ENCODE measurements around the gene PTPRN2.
"Not testable (repeated sequence)": the region's sequence is repeated elsewhere in the genome, so short reads cannot be mapped to it uniquely, and the experiment has no call there.

The PTPRN2 gene

DNA sequence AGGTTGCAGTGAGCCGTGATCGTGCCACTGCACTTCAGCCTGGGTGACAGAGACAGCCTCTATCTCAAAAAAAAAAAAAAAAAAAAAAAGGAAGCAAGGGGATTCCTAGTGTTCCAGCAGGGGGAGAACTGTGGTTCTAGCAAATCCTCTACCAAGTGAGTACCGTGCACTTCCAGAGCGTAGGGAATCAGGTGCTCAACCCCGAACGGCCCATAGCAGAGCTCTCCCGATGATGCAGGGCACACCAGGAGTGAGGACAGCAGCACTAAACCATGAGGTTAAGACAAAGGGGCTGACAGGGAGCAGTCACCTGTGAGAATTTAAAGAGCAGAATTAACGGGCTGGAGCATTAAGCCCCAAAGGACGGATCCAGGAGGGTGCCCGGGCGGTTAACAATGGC is 173.6 kb downstream of the PTPRN2 start:
- no peak for DNase-seq

GRCh38 chr7:158411232-158411950 is 176.2 kb downstream of the PTPRN2 start:
- DNase-seq: no peak

DNA sequence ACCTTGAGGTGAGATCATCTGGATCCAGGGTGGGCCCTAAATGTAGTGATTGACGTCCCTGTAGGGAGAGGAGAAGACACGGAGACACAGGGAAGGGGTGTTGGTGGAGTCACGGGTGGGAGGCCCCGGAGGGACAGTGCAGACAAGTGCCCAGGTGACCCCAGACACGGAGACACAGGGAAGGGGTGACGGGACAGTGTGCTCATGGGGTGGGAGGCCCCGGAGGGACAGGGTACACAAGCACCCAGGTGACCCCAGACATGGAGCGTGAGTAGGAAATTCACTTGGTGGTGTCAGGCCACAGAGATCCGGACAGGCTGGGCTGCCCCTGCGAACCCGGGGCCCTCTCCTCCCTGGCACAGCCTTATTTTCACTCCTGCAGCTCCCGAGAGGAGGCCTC is 176.9 kb downstream of the PTPRN2 start:
- no peak for DNase-seq

DNA sequence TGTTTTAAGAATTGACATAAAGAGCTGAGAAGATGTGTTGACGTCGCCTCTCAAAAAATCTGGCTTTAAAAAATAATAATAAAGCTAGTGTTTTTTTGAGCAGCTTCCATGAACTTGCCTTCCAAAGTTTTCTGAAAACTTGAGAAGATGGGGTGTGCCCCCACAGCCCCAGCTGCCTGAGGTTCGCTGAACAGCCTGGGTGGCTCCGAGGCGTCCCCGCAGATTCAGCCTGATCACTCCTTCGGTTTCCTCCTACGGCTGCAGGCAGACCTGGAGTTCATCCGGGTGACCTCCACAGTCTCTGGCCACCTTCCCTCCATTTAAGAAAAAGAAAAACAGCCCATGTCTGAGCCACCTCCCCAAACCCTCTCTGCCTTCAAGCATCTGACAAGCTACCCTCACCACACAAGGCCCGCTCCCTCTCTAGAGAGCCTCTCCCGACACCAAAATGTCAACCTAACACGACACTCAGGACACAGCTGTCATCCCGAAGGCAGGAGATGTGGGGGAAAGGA is 177.8 kb downstream of the PTPRN2 start:
- no peak for DNase-seq

DNA sequence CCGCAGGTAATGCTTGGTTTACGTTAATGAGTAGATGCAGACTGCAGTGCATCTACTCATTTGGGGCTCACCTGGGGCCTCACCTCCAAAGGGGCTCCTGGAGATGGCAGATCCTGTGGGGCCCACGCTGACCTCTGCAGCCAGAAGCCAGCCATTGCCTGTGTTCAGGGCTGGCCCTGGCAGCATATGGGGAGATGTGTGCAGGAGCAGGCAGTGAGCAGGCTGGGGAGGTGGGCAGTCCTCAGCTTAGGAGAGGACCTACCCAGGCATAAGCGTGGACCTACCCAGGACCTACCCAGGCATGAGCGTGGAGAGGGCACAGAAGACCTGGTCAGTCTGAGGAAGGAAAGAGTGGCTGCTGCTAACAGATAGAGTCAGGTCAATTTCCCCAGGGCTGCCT is 178.5 kb downstream of the PTPRN2 start:
- DNase-seq: no peak

DNA sequence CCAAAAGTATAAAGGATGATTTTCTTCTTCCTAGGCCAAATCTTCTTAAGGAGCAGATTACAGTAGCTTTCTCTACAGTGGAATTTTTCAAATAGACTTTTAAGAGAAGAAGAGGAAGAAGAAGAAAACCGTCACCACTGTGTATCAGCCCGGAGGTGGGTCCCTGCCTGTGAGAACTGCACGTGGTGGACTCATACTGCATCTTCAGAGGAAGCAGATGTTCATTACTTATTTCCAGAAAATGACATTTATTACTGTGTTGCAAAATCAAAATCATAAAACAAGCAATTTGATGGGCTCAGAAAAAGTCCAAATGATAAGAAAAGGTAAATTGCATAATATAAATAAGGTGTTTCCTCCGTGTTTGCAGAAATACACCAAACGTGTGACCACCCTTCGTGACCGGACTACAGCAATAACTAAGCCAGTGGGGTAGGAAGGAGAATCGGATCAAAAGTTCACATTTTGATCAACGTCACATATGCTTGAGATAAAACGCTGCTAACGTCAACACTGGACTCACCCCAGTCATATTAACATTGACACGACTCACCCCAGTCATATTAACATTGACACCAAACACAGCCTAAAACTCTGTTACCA is 179.2 kb downstream of the PTPRN2 start:
- DNase-seq: no peak

GRCh38 chr7:158407581-158408317 is 179.9 kb downstream of the PTPRN2 start:
- DNase-seq: peak; percentile 30 to 50

DNA sequence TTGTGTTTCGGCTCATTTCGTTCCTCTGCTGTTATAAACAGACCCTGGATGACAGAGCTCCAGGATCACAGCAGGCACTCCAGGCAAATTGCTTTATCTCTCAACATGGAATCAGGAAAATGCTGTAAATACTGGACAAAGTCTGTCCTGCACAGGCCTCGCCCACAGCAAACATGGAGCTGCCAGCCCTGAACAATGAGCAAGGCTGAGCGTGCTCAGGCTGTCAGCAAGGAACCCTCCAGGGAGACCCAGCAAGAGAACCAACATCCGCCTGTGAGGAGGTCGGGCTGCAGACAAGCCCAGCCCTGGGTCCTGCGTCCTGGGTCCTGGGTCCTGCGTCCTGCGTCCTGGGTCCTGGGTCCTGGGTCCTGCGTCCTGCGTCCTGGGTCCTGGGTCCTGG is 180.8 kb downstream of the PTPRN2 start:
- DNase-seq: no peak

- no peak for DNase-seq
These were observed 181.3 kb downstream of the PTPRN2 start for GRCh38 chr7:158406364-158406763.

DNA sequence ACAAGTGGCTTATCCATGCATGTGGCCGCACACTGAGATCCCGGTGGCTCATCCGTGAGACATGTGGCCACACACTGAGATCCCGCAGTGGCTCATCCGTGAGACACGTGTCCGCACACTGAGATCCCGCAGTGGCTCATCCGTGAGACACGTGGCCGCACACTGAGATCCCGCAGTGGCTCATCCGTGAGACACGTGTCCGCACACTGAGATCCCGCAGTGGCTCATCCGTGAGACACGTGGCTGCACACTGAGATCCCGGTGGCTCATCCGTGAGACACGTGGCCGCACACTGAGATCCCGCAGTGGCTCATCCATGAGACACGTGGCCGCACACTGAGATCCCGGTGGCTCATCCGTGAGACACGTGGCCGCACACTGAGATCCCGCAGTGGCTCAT is 181.9 kb downstream of the PTPRN2 start:
- not testable (repeated sequence) for DNase-seq

- no peak for DNase-seq
These were observed 182.3 kb downstream of the PTPRN2 start for GRCh38 chr7:158405324-158405723.

GRCh38 chr7:158404031-158404761 is 183.4 kb downstream of the PTPRN2 start:
- DNase-seq: no peak

GRCh38 chr7:158403013-158403821 is 184.4 kb downstream of the PTPRN2 start:
- DNase-seq: no peak

- DNase-seq: no peak
These were observed 185.2 kb downstream of the PTPRN2 start for GRCh38 chr7:158402471-158402870.

DNA sequence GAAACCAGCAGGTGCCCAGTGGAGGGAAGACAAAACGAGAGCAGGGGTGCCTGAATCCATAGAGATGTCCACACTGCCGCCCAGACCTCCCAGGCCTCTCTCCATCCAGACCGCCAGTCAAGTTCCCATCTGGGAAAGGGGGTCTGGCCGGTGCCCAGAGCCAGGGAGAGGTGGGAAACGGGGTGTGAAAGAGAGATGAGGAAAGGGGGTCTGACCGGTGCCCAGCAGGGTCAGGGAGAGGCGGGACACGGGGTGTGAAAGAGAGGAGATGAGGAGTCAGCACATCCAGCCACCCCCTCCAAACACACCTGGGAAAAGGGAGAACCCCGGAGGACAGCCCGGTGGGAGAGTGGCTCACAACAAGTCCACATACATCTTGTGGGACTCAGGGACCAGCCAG is 185.8 kb downstream of the PTPRN2 start:
- DNase-seq: no peak

- no peak for DNase-seq
These were observed 186.3 kb downstream of the PTPRN2 start for GRCh38 chr7:158401295-158401694.

DNA sequence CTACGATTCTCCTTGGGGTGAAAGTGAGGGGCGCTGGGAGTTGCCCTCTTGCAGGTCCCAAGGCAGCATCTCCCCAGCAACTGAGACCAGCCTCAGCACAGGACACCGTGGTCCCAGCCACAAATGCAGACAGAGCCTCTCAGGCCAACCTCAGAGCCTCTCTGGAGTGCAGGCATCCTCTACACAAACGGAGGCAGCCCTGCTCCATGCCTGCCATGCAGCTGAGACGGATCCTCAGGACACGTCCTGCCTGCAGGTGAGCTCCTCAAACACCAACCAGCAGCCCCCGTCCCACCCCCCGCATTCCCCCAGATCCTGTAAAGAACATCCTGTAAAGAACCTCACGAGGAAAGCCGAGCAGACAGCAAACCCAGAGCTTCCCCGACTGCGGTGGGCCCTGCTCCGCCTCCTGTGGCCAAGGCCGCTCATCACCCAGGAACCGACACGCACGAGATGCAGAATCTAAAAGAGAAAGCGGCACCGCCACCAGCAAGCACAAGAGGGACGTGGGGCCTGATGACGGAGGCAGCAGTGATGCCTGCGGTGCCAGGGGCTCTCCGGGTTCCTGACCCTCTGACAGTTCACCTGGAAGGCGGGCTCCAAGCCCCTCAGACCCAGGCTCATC is 186.9 kb downstream of the PTPRN2 start:
- DNase-seq: no peak

- DNase-seq: no peak
These were observed 187.9 kb downstream of the PTPRN2 start for GRCh38 chr7:158399762-158400161.

- no peak for DNase-seq
These were observed 188.9 kb downstream of the PTPRN2 start for GRCh38 chr7:158398750-158399149.

DNA sequence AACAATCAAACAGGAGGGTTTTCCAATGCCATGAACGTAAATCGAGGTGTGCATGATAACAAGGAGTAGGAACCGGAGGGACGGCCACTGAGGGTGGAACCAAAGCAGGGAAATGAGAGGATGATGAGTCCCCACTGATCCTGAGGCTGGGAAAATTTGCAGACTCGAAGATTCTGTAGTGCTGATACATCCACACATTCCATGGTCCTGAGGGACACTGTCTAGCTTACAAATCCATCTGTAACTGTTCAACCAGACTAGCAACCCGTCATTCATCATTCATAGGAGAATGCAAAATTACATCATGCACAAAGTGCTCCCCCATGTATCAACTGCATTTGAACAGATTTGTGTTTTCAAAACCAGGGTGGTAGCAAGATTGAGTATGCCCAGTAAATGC is 189.7 kb downstream of the PTPRN2 start:
- no peak for DNase-seq

Data from inflammatory macrophage (primary cell).